ENCODE measurements around the gene PREB. TPM values are rescaled to one million over a fixed set of nuclear protein-coding genes. Genes with fewer than 3 reads are reported as not detected.

The PREB gene
- total and polyA plus RNA-seq, 2 donors, result 41.3 to 56.9 TPM

GRCh38 chr2:27109083-27109482 lies 25.4 kb downstream of the PREB start:
- no peaks in the 10 kb centered on the region for H3K9me3 ChIP-seq (ENCODE audit: control insufficient read depth in 2 of 2, insufficient read depth in 1 of 2, low read length in 1 of 2)
- no peak for DNase-seq (ENCODE audit: low read depth in 6 of 9, low spot score in 9 of 9)
- no peaks in the 10 kb centered on the region for H3K36me3 ChIP-seq (ENCODE audit: control insufficient read depth in 2 of 2, insufficient read depth in 2 of 2, low read length in 1 of 2)
- no peaks in the 10 kb centered on the region for H3K4me1 ChIP-seq (ENCODE audit: control insufficient read depth in 2 of 2, insufficient read depth in 2 of 2, low read length in 2 of 2)
- no peak overlapping the region for H3K27ac ChIP-seq (ENCODE audit: low read depth in 1 of 2, low read length in 1 of 2)
- H3K4me3 ChIP-seq (ENCODE audit: low read length in 2 of 2), result no peak overlapping the region
- peaks cover 0 to 8% of the 10 kb centered on the region in 2 donors for H3K27me3 ChIP-seq (ENCODE audit: control insufficient read depth in 2 of 2, insufficient read depth in 1 of 2, low read length in 1 of 2)
- WGBS, result 95% methylated on average over 3 of the region's 3 CpGs

GRCh38 chr2:27108221-27108620 lies 26.2 kb downstream of the PREB start:
- no peak overlapping the region for H3K4me3 ChIP-seq (ENCODE audit: low read length in 2 of 2)
- WGBS, result 98% methylated on average over 2 of the region's 2 CpGs
- no peaks in the 10 kb centered on the region for H3K4me1 ChIP-seq (ENCODE audit: control insufficient read depth in 2 of 2, insufficient read depth in 2 of 2, low read length in 2 of 2)
- DNase-seq (ENCODE audit: low read depth in 6 of 9, low spot score in 9 of 9), result no peak
- peaks cover 0 to 5% of the 10 kb centered on the region in 2 donors for H3K27me3 ChIP-seq (ENCODE audit: control insufficient read depth in 2 of 2, insufficient read depth in 1 of 2, low read length in 1 of 2)
- no peaks in the 10 kb centered on the region for H3K36me3 ChIP-seq (ENCODE audit: control insufficient read depth in 2 of 2, insufficient read depth in 2 of 2, low read length in 1 of 2)
- no peaks in the 10 kb centered on the region for H3K9me3 ChIP-seq (ENCODE audit: control insufficient read depth in 2 of 2, insufficient read depth in 1 of 2, low read length in 1 of 2)
- H3K27ac ChIP-seq (ENCODE audit: low read depth in 1 of 2, low read length in 1 of 2), result no peak overlapping the region

- DNase-seq (ENCODE audit: low read depth in 6 of 9, low spot score in 9 of 9), result no peak
- WGBS, result 89% methylated on average over 3 of the region's 3 CpGs
- H3K4me3 ChIP-seq (ENCODE audit: low read length in 2 of 2), result no peak overlapping the region
- H3K27me3 ChIP-seq (ENCODE audit: control insufficient read depth in 2 of 2, insufficient read depth in 1 of 2, low read length in 1 of 2), result peaks cover 0 to 9% of the 10 kb centered on the region in 2 donors
- no peak overlapping the region for H3K27ac ChIP-seq (ENCODE audit: low read depth in 1 of 2, low read length in 1 of 2)
- H3K9me3 ChIP-seq (ENCODE audit: control insufficient read depth in 2 of 2, insufficient read depth in 1 of 2, low read length in 1 of 2), result no peaks in the 10 kb centered on the region
- H3K36me3 ChIP-seq (ENCODE audit: control insufficient read depth in 2 of 2, insufficient read depth in 2 of 2, low read length in 1 of 2), result no peaks in the 10 kb centered on the region
- H3K4me1 ChIP-seq (ENCODE audit: control insufficient read depth in 2 of 2, insufficient read depth in 2 of 2, low read length in 2 of 2), result no peaks in the 10 kb centered on the region
These were observed 28.5 kb downstream of the PREB start for GRCh38 chr2:27105981-27106380.

GRCh38 chr2:27102329-27102728 lies 32.1 kb downstream of the PREB start:
- Histone ChIP-seq H3K4me1 (ENCODE audit: control insufficient read depth in 2 of 2, insufficient read depth in 2 of 2, low read length in 2 of 2) (no peaks in the 10 kb centered on the region), H3K9me3 (ENCODE audit: control insufficient read depth in 2 of 2, insufficient read depth in 1 of 2, low read length in 1 of 2) (no peaks in the 10 kb centered on the region), H3K36me3 (ENCODE audit: control insufficient read depth in 2 of 2, insufficient read depth in 2 of 2, low read length in 1 of 2) (no peaks in the 10 kb centered on the region), H3K27ac (ENCODE audit: low read depth in 1 of 2, low read length in 1 of 2) (no peak overlapping the region), H3K4me3 (ENCODE audit: low read length in 2 of 2) (no peak overlapping the region), H3K27me3 (ENCODE audit: control insufficient read depth in 2 of 2, insufficient read depth in 1 of 2, low read length in 1 of 2) (peaks cover 0 to 4% of the 10 kb centered on the region in 2 donors)
- no peak for DNase-seq (ENCODE audit: low read depth in 6 of 9, low spot score in 9 of 9)
- 94% methylated on average over 5 of the region's 5 CpGs for WGBS

- Histone ChIP-seq H3K4me1 (ENCODE audit: control insufficient read depth in 2 of 2, insufficient read depth in 2 of 2, low read length in 2 of 2) (peaks cover 4 to 11% of the 10 kb centered on the region in 2 donors), H3K36me3 (ENCODE audit: control insufficient read depth in 2 of 2, insufficient read depth in 2 of 2, low read length in 1 of 2) (no peaks in the 10 kb centered on the region), H3K27me3 (ENCODE audit: control insufficient read depth in 2 of 2, insufficient read depth in 1 of 2, low read length in 1 of 2) (peaks cover 0 to 4% of the 10 kb centered on the region in 2 donors), H3K27ac (ENCODE audit: low read depth in 1 of 2, low read length in 1 of 2) (no peak overlapping the region), H3K4me3 (ENCODE audit: low read length in 2 of 2) (no peak overlapping the region), H3K9me3 (ENCODE audit: control insufficient read depth in 2 of 2, insufficient read depth in 1 of 2, low read length in 1 of 2) (no peaks in the 10 kb centered on the region)
- 96% methylated on average over 10 of the region's 10 CpGs for WGBS
- DNase-seq (ENCODE audit: low read depth in 6 of 9, low spot score in 9 of 9), result no peak
These were observed 34.4 kb downstream of the PREB start for GRCh38 chr2:27100036-27100435.

- Histone ChIP-seq H3K36me3 (ENCODE audit: control insufficient read depth in 2 of 2, insufficient read depth in 2 of 2, low read length in 1 of 2) (no peaks in the 10 kb centered on the region), H3K27ac (ENCODE audit: low read depth in 1 of 2, low read length in 1 of 2) (no peak overlapping the region), H3K4me3 (ENCODE audit: low read length in 2 of 2) (no peak overlapping the region), H3K4me1 (ENCODE audit: control insufficient read depth in 2 of 2, insufficient read depth in 2 of 2, low read length in 2 of 2) (peaks cover 4 to 11% of the 10 kb centered on the region in 2 donors), H3K27me3 (ENCODE audit: control insufficient read depth in 2 of 2, insufficient read depth in 1 of 2, low read length in 1 of 2) (peaks cover 0 to 4% of the 10 kb centered on the region in 2 donors), H3K9me3 (ENCODE audit: control insufficient read depth in 2 of 2, insufficient read depth in 1 of 2, low read length in 1 of 2) (no peaks in the 10 kb centered on the region)
- WGBS, result 96% methylated on average over 19 of the region's 19 CpGs
- no peak for DNase-seq (ENCODE audit: low read depth in 6 of 9, low spot score in 9 of 9)
These were observed 35.0 kb downstream of the PREB start for GRCh38 chr2:27099334-27099955.

GRCh38 chr2:27097341-27097740 lies 37.1 kb downstream of the PREB start:
- Histone ChIP-seq H3K27me3 (ENCODE audit: control insufficient read depth in 2 of 2, insufficient read depth in 1 of 2, low read length in 1 of 2) (peaks cover 0 to 2% of the 10 kb centered on the region in 2 donors), H3K4me3 (ENCODE audit: low read length in 2 of 2) (no peak overlapping the region), H3K36me3 (ENCODE audit: control insufficient read depth in 2 of 2, insufficient read depth in 2 of 2, low read length in 1 of 2) (no peaks in the 10 kb centered on the region), H3K27ac (ENCODE audit: low read depth in 1 of 2, low read length in 1 of 2) (no peak overlapping the region), H3K9me3 (ENCODE audit: control insufficient read depth in 2 of 2, insufficient read depth in 1 of 2, low read length in 1 of 2) (no peaks in the 10 kb centered on the region), H3K4me1 (ENCODE audit: control insufficient read depth in 2 of 2, insufficient read depth in 2 of 2, low read length in 2 of 2) (peaks cover 4 to 11% of the 10 kb centered on the region in 2 donors)
- WGBS, result 96% methylated on average over 14 of the region's 14 CpGs
- DNase-seq (ENCODE audit: low read depth in 6 of 9, low spot score in 9 of 9), result no peak

GRCh38 chr2:27096748-27097297 lies 37.6 kb downstream of the PREB start:
- DNase-seq (ENCODE audit: low read depth in 6 of 9, low spot score in 9 of 9), result no peak
- Histone ChIP-seq H3K4me1 (ENCODE audit: control insufficient read depth in 2 of 2, insufficient read depth in 2 of 2, low read length in 2 of 2) (peaks cover 4 to 11% of the 10 kb centered on the region in 2 donors), H3K27ac (ENCODE audit: low read depth in 1 of 2, low read length in 1 of 2) (no peak overlapping the region), H3K36me3 (ENCODE audit: control insufficient read depth in 2 of 2, insufficient read depth in 2 of 2, low read length in 1 of 2) (no peaks in the 10 kb centered on the region), H3K9me3 (ENCODE audit: control insufficient read depth in 2 of 2, insufficient read depth in 1 of 2, low read length in 1 of 2) (no peaks in the 10 kb centered on the region), H3K27me3 (ENCODE audit: control insufficient read depth in 2 of 2, insufficient read depth in 1 of 2, low read length in 1 of 2) (no peaks in the 10 kb centered on the region), H3K4me3 (ENCODE audit: low read length in 2 of 2) (no peak overlapping the region)
- WGBS, result 94% methylated on average over 3 of the region's 3 CpGs

GRCh38 chr2:27095745-27096651 lies 38.4 kb downstream of the PREB start:
- peak overlapping the region; percentile 25 to 43 for H3K4me3 ChIP-seq (ENCODE audit: low read length in 2 of 2)
- peak in 5 of 9 donors; percentile 38 to 79 (median 62) for DNase-seq (ENCODE audit: low read depth in 6 of 9, low spot score in 9 of 9)
- H3K27me3 ChIP-seq (ENCODE audit: control insufficient read depth in 2 of 2, insufficient read depth in 1 of 2, low read length in 1 of 2), result no peaks in the 10 kb centered on the region
- no peaks in the 10 kb centered on the region for H3K9me3 ChIP-seq (ENCODE audit: control insufficient read depth in 2 of 2, insufficient read depth in 1 of 2, low read length in 1 of 2)
- no peak overlapping the region for H3K27ac ChIP-seq (ENCODE audit: low read depth in 1 of 2, low read length in 1 of 2)
- WGBS, result 40% methylated on average over 18 of the region's 18 CpGs
- H3K4me1 ChIP-seq (ENCODE audit: control insufficient read depth in 2 of 2, insufficient read depth in 2 of 2, low read length in 2 of 2), result peaks cover 4 to 11% of the 10 kb centered on the region in 2 donors
- H3K36me3 ChIP-seq (ENCODE audit: control insufficient read depth in 2 of 2, insufficient read depth in 2 of 2, low read length in 1 of 2), result no peaks in the 10 kb centered on the region
